C4-2B (cell line): ENCODE data around the gene GEMIN2.

Experiments
- CTCF ChIP-seq: fragments of 450-650 bp; conservative IDR thresholded peaks from 2 replicates; pipeline ENCODE4 v1.5.1; 2017; ENCODE audit warnings: mild to moderate bottlenecking
- ZFX ChIP-seq: fragments of 450-650 bp; IDR thresholded peaks from 2 replicates; pipeline ENCODE4 v1.6.1; 2017

DNA sequence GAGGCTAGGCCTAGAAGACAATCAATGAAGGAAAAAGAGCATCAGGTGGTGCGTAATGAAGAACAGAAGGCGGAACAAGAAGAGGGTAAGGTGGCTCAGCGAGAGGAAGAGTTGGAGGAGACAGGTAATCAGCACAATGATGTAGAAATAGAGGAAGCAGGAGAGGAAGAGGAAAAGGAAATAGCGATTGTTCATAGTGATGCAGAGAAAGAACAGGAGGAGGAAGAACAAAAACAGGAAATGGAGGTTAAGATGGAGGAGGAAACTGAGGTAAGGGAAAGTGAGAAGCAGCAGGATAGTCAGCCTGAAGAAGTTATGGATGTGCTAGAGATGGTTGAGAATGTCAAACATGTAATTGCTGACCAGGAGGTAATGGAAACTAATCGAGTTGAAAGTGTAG is 66.4 kb downstream of the GEMIN2 start:
- no peak for TF ChIP-seq CTCF
- no peak for TF ChIP-seq ZFX
